CD4-positive, alpha-beta T cell treated with Interleukin-4 for 4 hours (primary cell): ENCODE results near the gene MAN2A2.
A peak's percentile ranks its signal among the peaks of the same experiment; 100 is the strongest.
"Not testable (repeated sequence)": the region's sequence is repeated elsewhere in the genome, so short reads cannot be mapped to it uniquely, and the experiment has no call there.

ENCODE experiments used
- DNase-seq: peaks from one replicate; pipeline ENCODE4 v3.0.0-alpha.2; 2020

MAN2A2 gene

GRCh38 chr15:90922712-90923322, 19.7 kb downstream of the MAN2A2 start:
- not testable (repeated sequence) for DNase-seq

- no peak for DNase-seq
These were observed 21.3 kb downstream of the MAN2A2 start for GRCh38 chr15:90924375-90924774.

DNA sequence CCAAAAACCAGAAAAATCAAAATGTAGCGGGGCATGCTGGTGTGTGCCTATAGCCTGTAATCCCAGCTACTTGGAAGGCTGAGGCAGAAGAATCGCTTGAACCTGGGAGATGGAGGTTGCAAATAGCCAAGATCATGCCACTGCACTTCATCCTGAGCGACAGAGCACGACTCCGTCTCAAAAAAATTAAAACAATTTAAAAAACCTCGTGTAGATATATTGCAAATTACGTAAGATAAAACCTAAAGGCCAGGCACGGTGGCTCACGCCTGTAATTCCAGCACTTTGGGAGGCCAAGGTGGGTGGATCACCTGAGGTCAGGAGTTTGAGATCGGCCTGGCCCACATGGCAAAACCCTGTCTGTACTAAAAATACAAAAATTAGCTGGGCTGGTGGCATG, 23.7 kb downstream of the MAN2A2 start:
- DNase-seq: not testable (repeated sequence)

DNA sequence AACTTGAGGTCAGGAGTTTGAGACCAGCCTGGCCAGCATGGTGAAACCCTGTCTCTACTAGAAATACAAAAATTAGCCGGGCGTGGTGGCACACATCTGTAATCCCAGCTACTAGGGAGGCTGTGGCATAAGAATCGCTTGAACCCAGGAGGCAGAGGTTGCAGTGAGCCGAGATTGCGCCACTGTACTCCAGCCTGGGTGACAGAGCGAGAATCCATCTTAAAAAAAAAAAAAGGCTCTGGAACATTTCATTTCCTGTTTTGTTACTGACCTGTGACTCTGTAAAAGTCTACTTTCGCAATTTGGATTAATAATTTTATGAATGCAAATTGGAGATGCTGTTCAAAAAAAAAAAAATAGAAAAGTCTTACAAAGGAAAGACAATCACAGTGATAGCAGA, 25.0 kb downstream of the MAN2A2 start:
- DNase-seq: not testable (repeated sequence)

GRCh38 chr15:90929246-90930019, 26.3 kb downstream of the MAN2A2 start:
- no peak for DNase-seq

DNA sequence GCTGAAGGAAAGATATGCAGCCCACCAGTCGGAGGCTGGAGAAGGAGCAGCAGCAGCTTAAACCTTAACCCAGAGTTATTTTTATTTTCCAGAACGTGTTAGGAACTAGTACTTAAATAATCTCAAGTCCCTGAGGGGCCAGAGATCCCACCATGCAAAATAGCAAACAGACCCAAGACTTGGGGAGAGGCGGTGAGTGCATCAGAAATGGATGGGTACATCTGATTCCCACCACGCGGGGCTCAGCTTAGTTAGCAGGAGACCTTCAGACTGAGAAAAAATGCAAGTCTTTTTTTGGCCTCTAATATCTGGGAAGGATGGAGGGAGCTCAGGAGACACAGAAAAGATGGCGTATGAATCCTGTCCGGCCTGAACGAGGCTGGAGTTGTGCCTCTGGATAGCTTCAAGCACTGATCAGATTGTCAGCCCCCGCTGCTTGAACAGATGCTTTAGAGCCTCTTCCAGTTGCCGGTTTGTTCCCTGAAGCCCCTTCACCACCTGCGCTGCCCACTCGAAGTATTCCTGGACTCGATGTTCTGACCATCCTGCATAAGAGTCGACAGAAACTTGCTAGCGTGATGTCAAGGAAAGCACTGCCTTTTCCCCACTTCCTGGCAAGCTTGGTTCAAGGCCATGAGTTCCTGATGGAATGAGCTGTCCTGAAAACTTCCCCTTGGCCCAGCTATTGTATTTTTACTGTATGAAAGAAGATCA, 27.9 kb downstream of the MAN2A2 start:
- no peak for DNase-seq

DNA sequence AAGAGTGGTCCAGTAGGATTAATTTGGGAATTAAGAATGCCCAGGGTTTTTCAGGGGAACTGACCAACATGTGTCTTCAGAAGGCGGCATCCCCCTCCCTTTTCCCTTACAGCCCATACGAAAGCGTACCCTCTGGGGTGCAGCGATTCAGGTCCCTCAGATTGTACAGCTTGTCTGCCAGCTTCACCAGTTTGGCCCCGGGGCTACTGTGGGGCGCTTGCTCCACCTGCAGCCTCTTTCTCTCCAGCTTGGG, 28.4 kb downstream of the MAN2A2 start:
- DNase-seq: no peak

- DNase-seq: peak; percentile 89
These were observed 28.9 kb downstream of the MAN2A2 start, which contains the start of gene HDDC3 for GRCh38 chr15:90931828-90932659. TSS of gene HDDC3 (minus strand) at chr15:90932549. CDS start at chr15:90932540, 9 bp downstream.

GRCh38 chr15:90932660-90932991, 29.5 kb downstream of the MAN2A2 start:
- DNase-seq: no peak

GRCh38 chr15:90933301-90933700, 30.2 kb downstream of the MAN2A2 start:
- no peak for DNase-seq

- DNase-seq: peak; percentile 86
These were observed 31.3 kb downstream of the MAN2A2 start for GRCh38 chr15:90934256-90934948.

GRCh38 chr15:90934949-90935751, 32.0 kb downstream of the MAN2A2 start, which contains the start of gene UNC45A:
TSS of gene UNC45A (plus strand) at chr15:90935285. CDS start at chr15:90935325, 40 bp downstream.
- DNase-seq: peak; percentile 91

- DNase-seq: no peak
These were observed 33.7 kb downstream of the MAN2A2 start for GRCh38 chr15:90936823-90937222.

DNA sequence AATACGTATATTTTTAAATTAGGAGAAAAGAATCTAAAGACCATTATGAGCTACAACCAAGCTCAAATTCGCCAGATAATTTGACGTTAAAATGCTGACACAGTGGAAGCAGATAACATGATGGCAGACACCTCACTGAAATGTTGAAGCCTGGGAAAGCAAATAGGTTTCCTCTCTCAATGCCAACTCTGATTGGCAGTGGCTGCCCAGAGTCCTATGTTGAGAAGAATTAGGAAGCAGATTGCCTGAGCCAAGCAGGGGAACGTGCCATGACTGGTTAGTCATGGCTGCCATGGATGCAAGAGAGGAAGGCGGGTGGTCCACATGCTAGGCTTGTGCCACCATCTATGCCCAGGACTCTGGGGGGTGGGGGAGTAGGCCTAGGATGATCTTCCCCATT, 35.2 kb downstream of the MAN2A2 start:
- DNase-seq: no peak

DNA sequence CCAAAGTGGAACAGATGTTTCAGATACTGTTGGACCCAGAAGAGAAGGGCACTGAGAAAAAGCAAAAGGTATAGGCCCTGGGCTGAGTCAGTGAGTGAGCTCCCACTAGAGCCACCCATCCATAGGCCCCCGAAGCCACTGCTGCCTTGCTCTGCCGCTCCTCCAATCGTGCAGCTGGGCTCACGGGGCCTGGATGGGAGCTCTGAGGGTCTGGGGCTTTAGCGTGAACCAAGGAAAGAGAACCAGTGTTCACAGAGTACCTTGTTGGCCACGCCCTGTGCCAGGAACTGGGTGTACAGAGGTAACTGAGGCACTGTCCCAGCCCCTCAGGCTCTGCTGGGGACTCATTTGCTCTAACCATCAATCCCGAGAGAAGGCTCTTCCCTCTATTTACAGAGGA, 36.7 kb downstream of the MAN2A2 start:
- DNase-seq: no peak

- DNase-seq: no peak
These were observed 37.9 kb downstream of the MAN2A2 start for GRCh38 chr15:90941038-90941437.

DNA sequence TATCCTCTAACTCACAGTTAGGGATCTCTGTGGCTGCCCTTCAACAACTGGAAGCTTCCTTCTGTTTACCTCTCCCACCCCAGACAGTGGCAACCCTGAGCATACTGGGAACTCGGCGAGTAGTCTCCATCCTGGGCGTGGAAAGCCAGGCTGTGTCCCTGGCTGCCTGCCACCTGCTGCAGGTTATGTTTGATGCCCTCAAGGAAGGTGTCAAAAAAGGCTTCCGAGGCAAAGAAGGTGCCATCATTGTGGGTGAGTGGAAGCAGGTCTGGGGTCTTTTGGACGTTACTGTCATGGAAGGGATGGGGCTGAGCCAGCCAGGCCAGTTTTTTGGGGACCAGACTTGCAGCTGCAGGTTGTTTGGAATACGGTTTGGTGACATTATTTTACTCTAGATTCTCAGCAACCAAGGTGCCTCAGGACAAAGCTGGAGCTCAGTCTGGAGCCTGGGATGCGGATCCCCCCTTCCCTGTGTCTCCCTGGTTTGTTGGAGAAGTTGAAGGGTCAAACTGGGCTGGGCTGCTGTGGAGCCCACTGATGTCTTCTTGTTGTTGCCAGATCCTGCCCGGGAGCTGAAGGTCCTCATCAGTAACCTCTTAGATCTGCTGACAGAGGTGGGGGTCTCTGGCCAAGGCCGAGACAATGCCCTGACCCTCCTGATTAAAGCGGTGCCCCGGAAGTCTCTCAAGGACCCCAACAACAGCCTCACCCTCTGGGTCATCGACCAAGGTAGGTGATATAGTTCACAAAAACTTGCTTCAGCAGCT, 39.4 kb downstream of the MAN2A2 start:
- DNase-seq: no peak

DNA sequence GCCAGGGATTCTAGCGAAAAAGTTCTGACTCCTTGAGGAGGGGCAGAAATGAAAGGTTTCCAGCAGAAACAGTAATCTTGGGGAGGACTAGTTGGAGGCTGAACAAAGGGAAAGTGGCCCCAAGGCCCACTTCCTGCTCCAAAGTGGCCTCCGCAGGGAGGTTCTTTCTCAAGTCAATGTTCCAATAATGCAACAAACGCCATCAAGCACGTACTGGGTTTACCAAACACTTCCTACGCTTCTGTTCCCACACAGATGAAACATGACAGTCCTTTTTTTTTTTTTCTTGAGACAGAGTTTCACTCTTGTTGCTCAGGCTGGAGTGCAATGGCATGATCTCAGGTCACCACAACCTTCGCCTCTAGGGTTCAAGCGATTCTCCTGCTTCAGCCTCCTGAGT, 42.0 kb downstream of the MAN2A2 start:
- no peak for DNase-seq

DNA sequence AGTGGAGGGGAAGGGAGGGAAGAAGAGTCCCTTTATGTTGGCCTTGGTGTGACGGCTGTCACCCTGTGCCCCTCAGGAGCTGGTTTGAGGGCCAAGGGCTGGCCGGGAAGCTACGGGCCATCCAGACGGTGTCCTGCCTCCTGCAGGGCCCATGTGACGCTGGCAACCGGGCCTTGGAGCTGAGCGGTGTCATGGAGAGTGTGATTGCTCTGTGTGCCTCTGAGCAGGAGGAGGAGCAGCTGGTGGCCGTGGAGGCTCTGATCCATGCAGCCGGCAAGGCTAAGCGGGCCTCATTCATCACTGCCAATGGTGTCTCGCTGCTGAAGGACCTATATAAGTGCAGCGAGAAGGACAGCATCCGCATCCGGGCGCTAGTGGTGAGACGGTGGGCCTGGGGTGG, 43.4 kb downstream of the MAN2A2 start:
- DNase-seq: no peak

DNA sequence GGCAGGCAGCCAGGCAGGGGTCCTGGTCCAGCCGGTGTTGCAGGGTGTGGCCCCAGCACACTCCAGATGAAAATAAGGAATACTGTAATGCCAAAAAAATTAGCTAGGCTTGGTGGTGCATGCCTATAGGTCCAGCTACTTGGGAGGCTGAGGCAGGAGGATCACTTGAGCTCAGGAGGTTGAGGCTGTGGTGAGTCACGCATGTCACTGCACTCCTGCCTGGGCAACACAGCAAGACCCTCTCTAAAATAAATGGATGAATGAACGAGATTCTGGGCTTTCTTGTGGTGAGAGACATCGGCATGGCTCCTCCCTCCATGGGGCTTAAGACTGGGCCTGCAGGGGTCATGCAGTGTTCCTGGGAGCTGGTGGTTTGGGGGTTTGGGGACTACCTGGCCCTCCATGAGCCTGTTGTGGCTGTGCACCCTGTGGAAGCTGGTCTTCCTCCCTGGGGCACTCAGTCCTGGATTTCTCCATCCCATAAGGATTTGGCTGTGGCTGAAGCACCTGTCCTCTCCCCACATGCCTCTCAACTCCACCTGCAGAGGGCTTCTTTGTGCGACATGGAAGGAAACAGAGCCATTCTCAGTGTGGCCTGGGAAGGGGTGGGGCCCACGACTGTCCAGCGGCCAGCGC, 44.0 kb downstream of the MAN2A2 start:
- no peak for DNase-seq
